NCI-H128 (cell line): Measurements from ENCODE around the gene ARHGAP8.

Source experiments
- DNase-seq: peaks from one replicate; lab custom pipeline; 2025; ENCODE audit not compliant: unreplicated experiment; lab: John Stamatoyannopoulos, UW

ARHGAP8 gene

GRCh38 chr22:44752285-44753188, at the start of gene ARHGAP8:
TSS of gene ARHGAP8 (plus strand) at chr22:44752575. CDS start at chr22:44786528, 33,953 bp downstream.
- DNase-seq, result no peak

GRCh38 chr22:44703255-44703870, 49.0 kb upstream of the ARHGAP8 start:
- DNase-seq, result no peak

GRCh38 chr22:44704159-44705021, 48.0 kb upstream of the ARHGAP8 start:
- DNase-seq, result no peak

- DNase-seq, result no peak
Observed at GRCh38 chr22:44705022-44705297, 47.4 kb upstream of the ARHGAP8 start.

- no peak for DNase-seq
Observed at GRCh38 chr22:44706488-44706887, 45.9 kb upstream of the ARHGAP8 start.

GRCh38 chr22:44707178-44707577, 45.2 kb upstream of the ARHGAP8 start:
- no peak for DNase-seq

- no peak for DNase-seq
Observed at GRCh38 chr22:44707752-44708151, 44.6 kb upstream of the ARHGAP8 start.

GRCh38 chr22:44709881-44710392, 42.4 kb upstream of the ARHGAP8 start:
- no peak for DNase-seq

- DNase-seq, result no peak
Observed at GRCh38 chr22:44710474-44711240, 41.7 kb upstream of the ARHGAP8 start.

- DNase-seq, result no peak
Observed at GRCh38 chr22:44711241-44711560, 41.2 kb upstream of the ARHGAP8 start.

- no peak for DNase-seq
Observed at GRCh38 chr22:44711690-44712555, 40.5 kb upstream of the ARHGAP8 start.

GRCh38 chr22:44712962-44713361, 39.4 kb upstream of the ARHGAP8 start:
- no peak for DNase-seq

GRCh38 chr22:44714703-44715350, 37.5 kb upstream of the ARHGAP8 start:
- DNase-seq, result no peak

GRCh38 chr22:44718418-44718817, 34.0 kb upstream of the ARHGAP8 start:
- DNase-seq, result no peak

- no peak for DNase-seq
Observed at GRCh38 chr22:44719586-44720368, 32.6 kb upstream of the ARHGAP8 start.

- DNase-seq, result no peak
Observed at GRCh38 chr22:44721213-44721612, 31.2 kb upstream of the ARHGAP8 start.

GRCh38 chr22:44722611-44723010, 29.8 kb upstream of the ARHGAP8 start:
- DNase-seq, result no peak

- no peak for DNase-seq
Observed at GRCh38 chr22:44723801-44724200, 28.6 kb upstream of the ARHGAP8 start.

GRCh38 chr22:44724416-44724815, 28.0 kb upstream of the ARHGAP8 start:
- no peak for DNase-seq
